HG02610 (cell line): ENCODE measurements around the gene RUVBL1.

Source experiments
- ATAC-seq: cut with Tn5 transposase; IDR thresholded peaks from one replicate; pipeline ENCODE4 v1.9.1; 2021; ENCODE audit warnings: mild to moderate bottlenecking, moderate library complexity; ENCODE audit not compliant: unreplicated experiment

RUVBL1 gene

GRCh38 chr3:128083980-128084674, 39.5 kb downstream of the RUVBL1 start:
- no peak for ATAC-seq

GRCh38 chr3:128083396-128083795, 40.2 kb downstream of the RUVBL1 start:
- ATAC-seq, result no peak

- ATAC-seq, result no peak
These were observed 41.1 kb downstream of the RUVBL1 start for GRCh38 chr3:128082546-128082945.

- ATAC-seq, result no peak
These were observed 41.8 kb downstream of the RUVBL1 start for GRCh38 chr3:128081846-128082245.

- ATAC-seq, result no peak
These were observed 42.4 kb downstream of the RUVBL1 start for GRCh38 chr3:128081226-128081625.

- no peak for ATAC-seq
These were observed 43.1 kb downstream of the RUVBL1 start for GRCh38 chr3:128080323-128081080.

GRCh38 chr3:128079823-128080222, 43.8 kb downstream of the RUVBL1 start:
- no peak for ATAC-seq

- ATAC-seq, result no peak
These were observed 44.7 kb downstream of the RUVBL1 start for GRCh38 chr3:128078875-128079274.

- no peak for ATAC-seq
These were observed 45.3 kb downstream of the RUVBL1 start for GRCh38 chr3:128078322-128078721.

GRCh38 chr3:128077665-128078064, 45.9 kb downstream of the RUVBL1 start:
- no peak for ATAC-seq

- ATAC-seq, result no peak
These were observed 46.4 kb downstream of the RUVBL1 start for GRCh38 chr3:128077202-128077624.

GRCh38 chr3:128076483-128077201, 47.0 kb downstream of the RUVBL1 start:
- no peak for ATAC-seq

- ATAC-seq, result peak; percentile 63
These were observed 47.8 kb downstream of the RUVBL1 start for GRCh38 chr3:128075522-128076482.

- ATAC-seq, result no peak
These were observed 48.6 kb downstream of the RUVBL1 start for GRCh38 chr3:128074851-128075521.

- ATAC-seq, result no peak
These were observed 49.8 kb downstream of the RUVBL1 start for GRCh38 chr3:128073807-128074206.

GRCh38 chr3:128073185-128073725, 50.4 kb downstream of the RUVBL1 start:
- ATAC-seq, result no peak

GRCh38 chr3:128072454-128073184, 51.0 kb downstream of the RUVBL1 start:
- ATAC-seq, result no peak

GRCh38 chr3:128071771-128072453, 51.7 kb downstream of the RUVBL1 start:
- no peak for ATAC-seq
